ENCODE results near the gene MAD1L1. TPM values are rescaled to one million over a fixed set of nuclear protein-coding genes. Genes with fewer than 3 reads are reported as not detected.
"Not testable (repeated sequence)": the region's sequence is repeated elsewhere in the genome, so short reads cannot be mapped to it uniquely, and the experiment has no call there.

MAD1L1 gene
- 41.4 TPM for total RNA-seq

GRCh38 chr7:2232766-2233520, at the start of gene MAD1L1:
Gene MAD1L1 (minus strand): TSS chr7:2232945. CDS start chr7:2230133, 2,812 bp downstream.
- peak; percentile 90 for DNase-seq (ENCODE audit: low spot score)

GRCh38 chr7:2282185-2282751, 49.5 kb upstream of the MAD1L1 start:
- DNase-seq (ENCODE audit: low spot score), result no peak

- DNase-seq (ENCODE audit: low spot score), result no peak
Measured at GRCh38 chr7:2281541-2281940, 48.8 kb upstream of the MAD1L1 start.

- DNase-seq (ENCODE audit: low spot score), result no peak
Measured at GRCh38 chr7:2280424-2280823, 47.7 kb upstream of the MAD1L1 start.

- DNase-seq (ENCODE audit: low spot score), result no peak
Measured at GRCh38 chr7:2279896-2280295, 47.2 kb upstream of the MAD1L1 start.

GRCh38 chr7:2278026-2278425, 45.3 kb upstream of the MAD1L1 start:
- DNase-seq (ENCODE audit: low spot score), result no peak

- no peak for DNase-seq (ENCODE audit: low spot score)
Measured at GRCh38 chr7:2276107-2276506, 43.4 kb upstream of the MAD1L1 start.

GRCh38 chr7:2275101-2275500, 42.4 kb upstream of the MAD1L1 start:
- no peak for DNase-seq (ENCODE audit: low spot score)

GRCh38 chr7:2274666-2275065, 41.9 kb upstream of the MAD1L1 start:
- no peak for DNase-seq (ENCODE audit: low spot score)

- DNase-seq (ENCODE audit: low spot score), result no peak
Measured at GRCh38 chr7:2273866-2274265, 41.1 kb upstream of the MAD1L1 start.

GRCh38 chr7:2272031-2272430, 39.3 kb upstream of the MAD1L1 start:
- no peak for DNase-seq (ENCODE audit: low spot score)

GRCh38 chr7:2271273-2272026, 38.7 kb upstream of the MAD1L1 start:
- DNase-seq (ENCODE audit: low spot score), result no peak

- no peak for DNase-seq (ENCODE audit: low spot score)
Measured at GRCh38 chr7:2270495-2270894, 37.8 kb upstream of the MAD1L1 start.

GRCh38 chr7:2269991-2270460, 37.3 kb upstream of the MAD1L1 start:
- DNase-seq (ENCODE audit: low spot score), result no peak

GRCh38 chr7:2269089-2269990, 36.6 kb upstream of the MAD1L1 start:
- not testable (repeated sequence) for DNase-seq (ENCODE audit: low spot score)

- DNase-seq (ENCODE audit: low spot score), result no peak
Measured at GRCh38 chr7:2266911-2267310, 34.2 kb upstream of the MAD1L1 start.

GRCh38 chr7:2264158-2264557, 31.4 kb upstream of the MAD1L1 start:
- DNase-seq (ENCODE audit: low spot score), result no peak

- DNase-seq (ENCODE audit: low spot score), result no peak
Measured at GRCh38 chr7:2263176-2263575, 30.4 kb upstream of the MAD1L1 start.

GRCh38 chr7:2261611-2262010, 28.9 kb upstream of the MAD1L1 start:
- no peak for DNase-seq (ENCODE audit: low spot score)

- no peak for DNase-seq (ENCODE audit: low spot score)
Measured at GRCh38 chr7:2260820-2261219, 28.1 kb upstream of the MAD1L1 start.

GRCh38 chr7:2259480-2259879, 26.7 kb upstream of the MAD1L1 start:
- DNase-seq (ENCODE audit: low spot score), result no peak

Data from ureter (tissue), 1 donor.